Activated CD4-positive, alpha-beta T cell treated with anti-CD3 and anti-CD28 coated beads for 1 hour (primary cell): Measurements from ENCODE around the gene LRCH4.

Source experiments
- DNase-seq: peaks from one replicate; pipeline ENCODE4 v3.0.0-alpha.2; 2020

LRCH4 gene, protein sequence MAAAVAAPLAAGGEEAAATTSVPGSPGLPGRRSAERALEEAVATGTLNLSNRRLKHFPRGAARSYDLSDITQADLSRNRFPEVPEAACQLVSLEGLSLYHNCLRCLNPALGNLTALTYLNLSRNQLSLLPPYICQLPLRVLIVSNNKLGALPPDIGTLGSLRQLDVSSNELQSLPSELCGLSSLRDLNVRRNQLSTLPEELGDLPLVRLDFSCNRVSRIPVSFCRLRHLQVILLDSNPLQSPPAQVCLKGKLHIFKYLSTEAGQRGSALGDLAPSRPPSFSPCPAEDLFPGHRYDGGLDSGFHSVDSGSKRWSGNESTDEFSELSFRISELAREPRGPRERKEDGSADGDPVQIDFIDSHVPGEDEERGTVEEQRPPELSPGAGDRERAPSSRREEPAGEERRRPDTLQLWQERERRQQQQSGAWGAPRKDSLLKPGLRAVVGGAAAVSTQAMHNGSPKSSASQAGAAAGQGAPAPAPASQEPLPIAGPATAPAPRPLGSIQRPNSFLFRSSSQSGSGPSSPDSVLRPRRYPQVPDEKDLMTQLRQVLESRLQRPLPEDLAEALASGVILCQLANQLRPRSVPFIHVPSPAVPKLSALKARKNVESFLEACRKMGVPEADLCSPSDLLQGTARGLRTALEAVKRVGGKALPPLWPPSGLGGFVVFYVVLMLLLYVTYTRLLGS

DNA sequence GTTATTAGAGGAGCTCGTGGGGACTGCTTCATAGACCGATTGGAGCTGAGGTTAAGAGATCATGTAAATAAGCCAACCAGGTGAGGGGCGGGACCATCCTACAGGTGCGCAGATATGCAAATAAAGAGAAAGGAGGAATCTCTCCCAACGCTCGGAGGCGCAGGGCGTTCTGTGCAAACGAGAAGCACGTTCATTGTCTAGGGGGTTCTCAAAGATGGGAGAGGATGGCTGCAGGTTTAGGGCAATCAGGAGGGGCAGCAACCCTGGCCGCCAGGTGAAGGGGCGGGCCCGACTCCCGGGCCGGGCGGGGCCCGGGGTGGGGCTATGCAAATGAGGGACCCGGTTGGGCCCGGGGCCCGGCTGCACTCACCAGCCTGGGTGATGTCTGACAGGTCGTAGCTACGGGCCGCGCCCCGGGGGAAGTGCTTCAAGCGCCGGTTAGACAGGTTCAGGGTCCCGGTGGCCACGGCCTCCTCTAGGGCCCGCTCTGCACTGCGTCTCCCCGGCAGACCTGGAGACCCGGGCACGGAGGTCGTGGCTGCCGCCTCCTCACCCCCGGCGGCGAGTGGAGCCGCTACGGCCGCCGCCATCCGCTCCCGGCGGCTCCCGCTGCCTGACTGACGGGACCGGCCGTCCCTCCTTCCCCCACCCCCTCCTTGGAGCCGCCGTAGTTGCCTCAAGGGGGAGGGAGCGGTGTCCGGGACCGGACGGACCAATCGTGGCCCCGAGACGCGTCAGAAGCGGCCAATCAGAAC lies at the start of gene LRCH4:
Gene LRCH4 (minus strand): TSS at position 619 of the 755 bp plus-strand sequence. CDS start 29 bp downstream, at position 590.
- peak; percentile 41 for DNase-seq

DNA sequence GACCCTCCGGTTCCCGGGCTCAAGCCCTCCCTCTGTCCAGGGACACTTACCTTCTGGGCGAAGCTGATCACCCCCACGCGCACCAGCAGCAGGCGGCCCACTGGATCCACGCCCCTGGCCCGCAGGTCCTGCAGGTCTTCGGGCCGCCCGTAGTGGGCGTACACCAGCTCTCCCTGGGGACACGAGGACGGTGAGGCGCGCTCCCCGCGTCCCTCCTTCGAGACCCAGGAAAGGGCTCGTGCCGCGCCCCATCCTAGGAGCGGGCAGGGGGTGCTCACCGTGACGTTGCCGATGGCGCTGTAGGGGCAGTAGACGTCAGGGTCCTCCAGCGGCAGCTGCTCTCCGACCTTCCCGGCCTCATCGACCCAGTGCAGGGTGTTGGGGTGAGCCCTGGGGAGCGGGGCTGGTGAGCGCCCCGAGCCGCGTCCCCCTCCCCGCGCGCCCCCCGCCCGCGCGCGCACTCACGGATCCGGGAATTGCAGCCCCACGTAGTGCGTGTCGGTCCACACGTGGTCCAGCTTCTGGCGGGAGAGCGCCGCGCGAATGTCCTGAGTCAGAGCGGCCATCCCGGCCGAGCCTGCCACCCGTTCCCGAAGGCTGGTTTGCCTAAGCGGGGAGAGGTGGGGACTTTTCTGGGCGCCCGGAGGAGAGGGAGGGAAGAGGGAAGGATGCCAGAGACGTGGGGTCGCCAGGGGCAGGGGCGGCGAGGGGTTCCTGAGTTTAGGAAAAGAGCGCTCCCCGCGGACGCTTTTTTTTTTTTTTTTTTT lies 47.2 kb upstream of the LRCH4 start:
- DNase-seq, result peak; percentile 39

DNA sequence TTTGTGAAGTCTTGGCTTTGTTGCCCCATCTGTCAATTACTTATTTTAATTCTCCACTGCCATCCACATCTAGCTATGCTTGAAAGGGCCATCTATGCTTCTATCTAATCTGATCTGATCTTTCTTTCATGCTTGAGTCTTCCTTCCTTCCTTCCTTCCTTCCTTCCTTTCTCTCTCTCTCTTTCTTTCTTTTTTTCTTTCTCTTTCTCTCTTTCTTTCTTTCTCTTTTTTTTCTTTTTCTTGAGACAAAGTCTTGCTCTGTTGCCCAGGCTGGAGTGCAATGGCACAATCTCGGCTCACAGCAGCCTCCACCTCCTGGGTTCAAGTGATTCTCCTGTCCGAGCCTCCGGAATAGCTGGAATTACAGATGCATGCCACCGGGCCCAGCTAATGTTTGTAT lies 44.1 kb upstream of the LRCH4 start:
- DNase-seq, result no peak

DNA sequence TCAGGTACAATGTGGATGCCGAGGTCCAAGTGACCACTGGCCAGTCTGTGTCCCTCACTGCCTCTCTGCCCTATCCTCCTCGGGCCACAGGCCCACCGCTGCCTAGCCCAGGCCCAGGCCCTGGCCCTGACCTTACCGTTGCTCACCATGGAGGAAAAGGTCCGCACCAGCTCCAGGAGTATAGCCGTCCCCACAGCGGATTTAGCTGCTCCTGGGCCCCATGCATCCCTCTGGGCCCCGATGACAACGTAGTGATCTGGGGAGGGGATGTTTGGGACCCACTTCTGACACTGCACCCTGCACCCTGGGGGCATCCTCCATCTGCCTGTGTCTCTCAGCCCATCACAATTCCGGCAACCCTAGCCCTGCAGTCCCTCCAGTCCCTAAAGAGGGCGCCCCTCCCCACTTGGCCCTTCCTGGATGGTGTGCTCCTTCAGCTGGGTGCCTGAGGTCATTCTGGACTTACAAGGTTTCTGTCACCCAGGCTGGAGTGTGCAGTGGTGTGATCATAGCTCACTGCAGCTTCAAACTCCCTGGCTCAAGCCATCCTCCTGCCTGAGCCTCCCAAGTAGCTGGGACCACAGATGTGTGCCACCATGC lies 43.3 kb upstream of the LRCH4 start:
- no peak for DNase-seq

DNA sequence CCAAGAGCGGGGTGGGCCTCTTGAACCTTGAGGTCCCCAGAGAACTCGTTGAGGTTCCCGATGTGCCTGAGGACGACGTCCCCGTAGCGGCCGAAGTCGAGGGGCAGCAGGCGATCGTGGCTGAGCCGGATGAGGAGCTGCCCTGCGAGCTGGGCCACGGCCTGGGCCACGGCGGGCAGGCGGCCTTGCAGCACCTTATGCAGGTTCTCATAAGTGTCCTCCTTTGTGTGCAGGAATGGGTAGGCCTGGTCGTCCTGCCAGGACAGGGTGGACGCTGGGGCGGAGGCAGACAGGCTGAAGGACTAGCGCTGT lies 41.3 kb upstream of the LRCH4 start:
- DNase-seq, result no peak

DNA sequence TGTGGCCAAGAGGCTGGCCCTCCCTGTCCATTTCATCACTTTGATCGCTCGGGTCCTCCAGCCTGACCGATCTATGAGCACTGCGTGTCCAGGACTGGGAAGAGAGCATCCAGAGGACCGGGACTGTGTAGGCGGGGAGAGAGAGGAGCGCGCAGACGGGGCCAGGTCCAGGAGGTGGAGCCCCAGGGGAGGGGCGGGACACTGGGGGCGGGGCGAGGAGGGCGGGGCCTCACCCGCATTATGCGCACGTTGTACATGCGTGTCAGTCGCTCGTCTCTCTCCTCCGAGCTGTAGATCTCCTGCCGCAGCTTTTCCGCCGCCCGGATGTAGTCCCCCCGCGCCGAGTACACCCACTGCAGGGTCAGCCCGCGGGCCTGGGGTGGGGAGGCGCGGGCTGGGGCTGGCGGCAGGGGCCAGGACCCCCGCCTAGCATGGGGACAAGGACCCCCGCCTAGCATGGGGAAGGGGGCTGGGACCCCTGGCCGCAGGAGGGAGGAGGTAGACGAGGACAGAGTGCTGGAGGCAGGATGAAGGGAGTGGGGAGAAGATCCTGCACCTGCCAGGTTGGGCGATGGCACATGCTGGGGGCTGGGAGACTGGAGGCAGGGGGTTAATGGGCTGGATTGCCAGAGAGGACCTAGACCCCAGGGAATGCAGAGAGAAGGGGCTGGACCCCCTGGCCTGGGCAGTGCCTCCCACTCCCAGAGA lies 40.8 kb upstream of the LRCH4 start:
- DNase-seq, result peak; percentile 80

DNA sequence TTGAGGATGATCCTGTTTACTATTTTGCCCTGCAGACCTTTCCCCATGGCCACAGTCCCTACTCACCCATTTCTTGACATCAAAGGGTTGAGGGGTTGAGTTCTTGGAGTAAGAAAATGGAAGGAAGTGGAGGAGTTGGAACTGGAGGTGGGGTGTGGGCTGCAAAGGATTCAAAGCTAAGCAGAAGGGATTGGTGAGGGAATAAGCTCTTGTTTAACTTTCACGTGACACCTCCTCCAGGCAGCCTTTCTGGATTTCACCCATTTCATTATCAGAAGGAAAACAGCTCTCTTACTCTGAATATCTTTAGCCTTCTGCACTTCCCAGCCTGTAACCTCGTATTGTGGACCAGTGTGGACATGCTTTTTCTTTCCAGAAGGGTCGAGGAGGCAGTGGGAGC lies 40.1 kb upstream of the LRCH4 start:
- no peak for DNase-seq

DNA sequence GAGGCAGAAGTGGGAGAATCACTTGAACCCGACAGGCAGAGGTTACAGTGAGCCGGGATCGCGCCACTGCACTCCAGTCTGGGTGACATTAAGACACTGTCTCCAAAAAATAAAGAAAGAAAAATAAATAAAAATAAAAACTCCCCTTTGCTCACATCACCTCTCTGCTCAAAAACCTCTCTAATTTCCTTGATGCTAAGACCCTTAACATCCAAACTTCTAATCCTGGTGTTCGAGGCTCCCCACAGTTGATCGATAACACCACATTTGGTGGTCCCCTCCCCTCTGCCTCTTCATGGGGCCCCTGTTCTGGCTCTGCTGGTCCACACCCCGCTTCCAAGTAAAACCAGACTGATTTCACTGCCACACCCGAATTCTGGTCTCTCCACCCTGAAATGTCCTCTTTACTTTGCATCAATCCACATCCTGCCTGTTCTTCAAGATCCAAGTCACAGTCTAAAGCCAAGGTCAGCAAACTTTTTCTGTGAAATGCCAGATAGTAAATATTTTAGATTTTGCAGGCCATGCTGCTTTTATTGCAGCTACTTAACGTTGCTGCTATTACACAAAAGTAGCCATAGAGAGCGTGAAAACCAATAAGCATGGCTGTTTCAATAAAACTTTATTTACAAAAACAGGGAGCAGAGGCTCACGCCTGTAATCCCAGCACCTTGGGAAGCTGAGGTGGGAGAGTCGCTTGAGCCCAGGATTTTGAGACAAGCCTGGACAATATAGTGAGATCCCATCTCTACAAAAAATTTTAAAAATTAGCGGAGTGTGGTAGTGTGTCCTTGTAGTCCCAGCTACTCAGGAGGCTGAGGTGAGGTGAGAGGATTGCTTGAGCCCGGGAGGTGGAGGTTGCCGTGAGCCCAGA lies 38.3 kb upstream of the LRCH4 start:
- DNase-seq, result no peak

DNA sequence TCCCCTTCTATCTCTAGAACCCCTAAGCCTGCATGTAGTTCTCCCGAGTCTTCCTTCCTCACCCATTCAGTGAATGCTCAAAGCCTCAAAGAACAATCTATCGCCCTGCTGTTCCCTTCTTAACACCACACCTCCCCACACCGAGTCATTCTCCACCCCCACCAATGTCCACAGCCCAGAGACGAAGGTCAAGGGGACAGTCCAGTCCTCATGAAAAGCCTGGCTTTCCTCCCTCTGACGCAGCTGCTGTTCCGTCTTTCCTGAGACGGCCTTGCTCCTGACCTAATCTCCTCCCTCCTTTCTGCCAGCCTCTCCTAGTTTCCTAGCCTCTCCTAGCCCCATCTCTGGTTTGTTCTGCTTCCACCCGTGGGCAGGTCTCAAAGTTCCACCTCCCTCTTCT lies 35.6 kb upstream of the LRCH4 start:
- no peak for DNase-seq

DNA sequence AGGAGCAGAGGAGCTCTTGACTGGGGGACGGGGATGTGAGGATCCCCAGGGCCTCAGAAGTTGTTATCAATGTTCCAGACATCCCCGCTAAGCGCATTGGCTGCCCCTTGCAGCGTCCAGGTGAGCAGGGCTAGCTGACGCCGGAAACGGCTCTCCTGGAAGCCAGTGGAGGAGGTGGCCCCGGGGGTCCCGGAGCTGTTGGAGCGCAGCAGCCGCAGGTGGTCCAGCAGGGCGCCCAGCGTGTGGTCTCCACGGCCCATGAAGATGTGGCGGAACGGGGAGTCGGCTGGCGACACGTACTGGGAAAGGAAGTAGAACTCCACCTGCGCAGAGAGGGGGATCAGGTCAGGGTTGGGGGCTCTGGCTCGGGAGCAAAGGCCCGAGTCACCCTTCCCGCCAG lies 34.9 kb upstream of the LRCH4 start:
- no peak for DNase-seq

DNA sequence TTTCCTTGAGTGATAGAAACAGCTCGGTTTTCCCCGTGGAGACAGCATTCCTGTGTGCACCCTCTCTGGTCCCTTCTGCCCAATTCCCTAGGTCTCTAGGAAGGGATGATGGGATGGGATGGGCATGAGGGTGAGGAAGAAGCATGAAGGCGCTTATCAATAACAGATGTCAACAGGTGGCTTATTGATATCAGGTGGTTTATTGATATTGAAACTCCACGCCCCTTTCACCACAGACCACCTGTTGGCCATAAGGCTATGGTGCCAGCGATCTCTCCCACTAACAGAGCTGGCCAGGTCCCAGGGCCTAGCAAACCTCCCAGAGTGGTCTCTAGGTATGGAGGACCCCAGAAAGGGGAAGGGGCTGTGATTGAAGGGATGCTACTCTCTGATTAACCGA lies 34.3 kb upstream of the LRCH4 start:
- no peak for DNase-seq

DNA sequence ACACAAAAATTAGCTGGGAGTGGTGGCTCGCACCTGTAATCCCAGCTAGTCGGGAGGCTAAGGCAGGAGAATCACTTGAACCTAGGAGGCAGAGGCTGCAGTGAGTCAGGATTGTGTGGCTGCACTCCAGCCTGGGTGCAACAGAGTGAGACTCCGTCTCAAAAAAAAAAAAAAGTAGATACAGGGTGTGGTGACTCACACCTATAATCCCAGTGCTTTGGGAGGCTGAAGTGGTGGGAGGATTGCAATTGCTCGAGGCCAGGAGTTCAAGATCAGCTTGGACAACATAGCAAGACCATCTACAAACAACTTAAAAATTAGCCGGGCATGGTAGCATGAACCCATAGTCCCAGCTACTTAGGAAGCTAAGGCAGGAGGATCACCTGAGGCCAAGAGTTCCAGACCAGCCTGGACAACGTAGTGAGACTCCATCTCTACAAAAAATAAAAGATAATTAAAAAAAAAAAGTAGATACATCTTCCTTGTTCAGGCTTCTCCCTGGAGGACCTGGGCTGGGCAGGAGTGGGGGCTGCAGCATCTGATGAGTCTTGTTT lies 28.5 kb upstream of the LRCH4 start:
- DNase-seq, result no peak

DNA sequence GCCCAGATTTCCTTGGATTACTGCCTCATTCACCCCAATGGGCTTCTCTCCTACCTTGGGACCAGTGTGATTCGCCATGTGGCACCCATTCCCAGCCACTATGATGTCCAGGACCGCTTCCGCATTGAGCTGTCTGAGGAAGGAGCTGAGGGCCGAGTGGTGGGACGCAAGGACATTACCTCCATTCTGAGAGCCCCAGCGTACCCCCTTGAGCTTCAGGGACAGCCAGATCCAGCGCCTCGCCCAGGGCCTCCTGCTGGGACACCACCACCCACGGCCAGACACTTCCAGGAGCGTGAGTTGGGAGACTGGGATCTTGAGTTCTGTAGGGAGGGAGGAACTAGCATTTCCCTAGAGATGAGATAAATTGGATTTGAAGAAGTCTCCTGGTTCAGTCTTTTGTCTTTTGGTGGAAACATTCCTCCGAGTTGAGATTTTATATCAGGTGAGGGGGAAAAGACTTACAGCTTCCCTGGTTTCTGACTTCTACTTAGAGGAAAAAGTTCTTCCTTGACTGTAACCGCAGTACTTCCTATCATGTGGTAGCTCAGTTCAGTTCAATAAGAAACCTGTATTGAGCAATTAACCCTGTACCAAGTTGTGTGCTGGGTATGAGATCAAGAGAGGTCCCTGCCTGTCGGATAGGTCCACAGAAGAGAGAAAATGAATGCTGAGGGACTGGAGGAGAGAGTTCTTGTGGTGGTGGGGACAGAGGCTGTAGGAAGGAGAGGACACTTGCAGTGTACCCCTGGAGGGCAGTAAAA lies 27.7 kb upstream of the LRCH4 start:
- no peak for DNase-seq

DNA sequence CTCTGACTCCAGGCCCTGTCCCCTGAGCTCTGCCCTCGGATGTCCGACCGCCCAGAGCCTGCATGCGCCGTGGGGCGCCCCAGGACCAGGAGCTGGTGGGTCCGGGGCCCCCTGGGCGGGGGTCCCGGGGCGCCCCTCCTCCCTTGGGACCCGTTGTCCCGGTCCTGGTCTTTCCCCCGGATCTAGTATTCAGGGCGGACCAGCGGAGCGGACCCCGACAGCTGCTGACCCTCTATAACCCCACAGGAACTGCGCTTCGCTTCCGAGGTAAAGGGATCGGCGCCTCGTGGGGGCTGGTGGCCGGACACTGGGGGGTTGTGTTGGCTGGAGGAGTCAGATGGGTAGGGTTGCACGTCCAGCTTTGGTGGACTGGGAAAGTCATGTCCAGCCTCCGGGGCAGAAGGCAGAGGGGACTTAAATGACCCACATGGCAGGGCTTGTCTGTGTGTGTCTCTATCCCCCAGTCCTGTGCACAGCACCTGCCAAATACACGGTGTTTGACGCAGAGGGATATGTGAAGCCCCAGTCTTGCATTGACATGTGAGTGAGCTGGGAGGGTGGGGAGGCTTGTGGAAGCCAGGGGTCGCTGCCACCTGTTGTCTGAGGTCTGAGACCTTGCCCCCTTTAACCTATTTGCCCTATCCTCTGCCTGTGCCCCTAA lies 26.9 kb upstream of the LRCH4 start:
- no peak for DNase-seq

DNA sequence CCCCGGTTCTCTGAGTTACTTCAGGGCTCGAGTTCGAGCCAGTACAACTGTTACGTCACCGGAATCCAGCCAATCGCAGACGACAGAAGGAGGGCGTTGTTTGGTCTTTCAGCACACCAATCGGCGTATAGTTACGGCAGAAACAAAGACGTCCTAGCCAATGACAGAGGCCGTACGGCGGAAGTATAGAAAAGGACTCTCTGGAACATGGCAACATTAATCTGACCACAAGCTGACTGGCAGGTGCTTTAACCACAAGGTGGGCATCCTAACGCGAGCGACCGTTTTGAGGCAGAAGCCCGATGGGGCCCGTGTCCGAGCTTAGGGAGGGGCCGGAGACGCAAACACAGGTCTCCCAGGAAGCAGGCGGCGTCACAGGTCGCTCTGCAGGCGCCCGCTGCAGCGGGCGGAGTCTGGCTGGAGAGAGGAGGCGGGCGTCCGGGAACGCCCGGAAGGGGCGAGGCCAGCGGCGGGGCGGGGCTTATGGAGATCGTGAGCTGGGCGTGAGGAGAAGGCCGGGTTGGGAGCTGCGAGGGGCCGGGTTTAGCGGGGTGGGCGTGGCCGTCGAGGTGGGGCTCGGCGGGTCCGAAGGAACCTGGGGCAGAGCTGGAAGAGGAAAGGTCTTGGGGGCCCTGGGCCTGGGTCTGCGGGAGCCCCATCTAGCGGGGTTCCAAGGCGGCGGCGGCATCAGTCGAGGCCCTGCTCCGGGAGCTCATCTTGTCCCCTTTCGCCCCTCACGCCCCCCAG lies 26.2 kb upstream of the LRCH4 start, which contains the start of gene MOSPD3:
Gene MOSPD3 (plus strand): TSS at position 558 of the 747 bp plus-strand sequence. CDS start 252 bp downstream, outside the sequence.
- DNase-seq, result peak; percentile 96

DNA sequence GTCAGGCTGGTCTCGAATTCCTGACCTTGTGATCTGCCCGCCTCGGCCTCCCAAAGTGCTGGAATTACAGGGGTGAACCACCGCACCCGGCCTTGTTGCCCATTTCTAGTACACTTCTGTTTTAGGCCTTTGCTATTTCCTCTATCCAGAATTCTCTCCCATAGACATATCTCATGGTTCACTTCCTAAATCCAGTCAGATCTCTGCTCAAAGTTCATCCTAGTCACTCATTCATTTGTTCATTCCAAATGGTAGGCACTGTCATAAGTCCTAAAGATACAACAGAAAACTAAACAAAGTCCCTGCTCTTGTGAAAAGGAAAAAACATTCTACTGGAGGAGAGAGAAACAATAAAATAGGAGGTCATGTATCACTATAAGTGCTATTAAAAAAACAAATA lies 24.0 kb upstream of the LRCH4 start:
- no peak for DNase-seq

DNA sequence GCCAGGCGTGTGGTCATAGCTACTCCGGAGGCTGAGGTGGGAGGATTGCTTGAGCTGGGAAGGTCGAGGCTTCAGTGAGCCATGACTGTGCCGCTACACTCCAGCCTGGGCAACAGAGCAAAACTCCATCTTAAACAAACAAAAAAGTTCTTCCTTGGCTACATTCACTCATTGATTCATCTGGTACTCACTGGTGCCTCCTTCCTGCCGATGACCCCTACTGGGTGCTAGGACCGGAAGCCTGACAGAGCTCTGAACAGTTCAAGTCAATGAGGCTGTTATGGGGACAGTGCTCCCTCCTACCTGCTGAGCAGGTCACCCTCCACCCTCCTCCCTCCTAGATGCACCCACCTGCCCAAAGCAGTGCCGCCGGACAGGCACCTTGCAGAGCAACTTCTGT lies 21.2 kb upstream of the LRCH4 start:
- DNase-seq, result no peak

DNA sequence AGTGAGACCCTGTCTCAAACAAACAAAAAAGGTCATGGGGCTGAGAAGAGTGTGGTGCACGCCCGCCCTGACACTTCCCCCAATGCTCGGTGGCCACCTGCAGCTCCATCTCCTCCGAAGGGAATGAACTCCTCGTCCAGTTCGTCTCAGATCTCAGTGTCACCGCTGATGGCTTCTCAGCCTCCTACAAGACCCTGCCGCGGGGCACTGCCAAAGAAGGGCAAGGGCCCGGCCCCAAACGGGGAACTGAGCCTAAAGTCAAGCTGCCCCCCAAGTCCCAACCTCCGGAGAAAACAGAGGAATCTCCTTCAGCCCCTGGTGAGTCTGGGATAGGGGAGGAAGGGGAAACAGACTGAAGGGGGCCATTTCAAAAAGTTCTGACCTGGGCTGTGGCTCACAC lies 20.4 kb upstream of the LRCH4 start:
- DNase-seq, result no peak
